Islet of Langerhans (tissue), 1 donor: ENCODE results near the gene FCHO1.

Source experiments
- FAIRE-seq: peaks from one replicate; lab custom pipeline; 2011; peaks lifted over from hg19 to GRCh38; lab: Jason Lieb, UNC

The FCHO1 gene

GRCh38 chr19:17832443-17833208 lies 81.3 kb downstream of the FCHO1 start:
- FAIRE-seq: no peak

- no peak for FAIRE-seq
These were observed 83.3 kb downstream of the FCHO1 start for GRCh38 chr19:17834350-17835181.

GRCh38 chr19:17835182-17836006 lies 84.1 kb downstream of the FCHO1 start:
- no peak for FAIRE-seq

- FAIRE-seq: no peak
These were observed 85.3 kb downstream of the FCHO1 start for GRCh38 chr19:17836530-17836929.

- FAIRE-seq: no peak
These were observed 86.7 kb downstream of the FCHO1 start for GRCh38 chr19:17837972-17838371.
